EH (cell line): ENCODE results near the gene BFSP2.

Experiments used
- DNase-seq: peaks from one replicate; pipeline ENCODE4 v3.0.0-alpha.2; 2015; ENCODE audit warnings: low read depth

The BFSP2 gene

DNA sequence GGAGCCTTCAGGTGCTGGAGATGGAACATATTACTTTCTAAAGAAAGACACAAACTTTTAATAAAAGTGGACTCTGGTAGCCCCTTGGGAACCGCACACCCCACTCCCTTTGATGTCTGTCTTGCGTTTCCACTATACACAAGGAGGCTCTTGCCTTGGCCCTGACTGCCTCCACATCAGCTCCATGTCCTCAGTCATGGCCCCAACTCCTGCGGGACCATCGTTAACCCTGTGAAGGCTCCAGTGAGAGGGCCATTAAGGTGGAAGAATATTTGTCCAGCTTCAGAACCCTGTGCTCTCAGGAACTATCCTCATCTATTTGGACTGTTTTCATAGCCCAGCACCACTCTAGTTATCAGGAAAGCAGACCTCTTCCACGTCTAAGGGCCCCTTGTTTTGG, 16.1 kb upstream of the BFSP2 start:
- DNase-seq = no peak

DNA sequence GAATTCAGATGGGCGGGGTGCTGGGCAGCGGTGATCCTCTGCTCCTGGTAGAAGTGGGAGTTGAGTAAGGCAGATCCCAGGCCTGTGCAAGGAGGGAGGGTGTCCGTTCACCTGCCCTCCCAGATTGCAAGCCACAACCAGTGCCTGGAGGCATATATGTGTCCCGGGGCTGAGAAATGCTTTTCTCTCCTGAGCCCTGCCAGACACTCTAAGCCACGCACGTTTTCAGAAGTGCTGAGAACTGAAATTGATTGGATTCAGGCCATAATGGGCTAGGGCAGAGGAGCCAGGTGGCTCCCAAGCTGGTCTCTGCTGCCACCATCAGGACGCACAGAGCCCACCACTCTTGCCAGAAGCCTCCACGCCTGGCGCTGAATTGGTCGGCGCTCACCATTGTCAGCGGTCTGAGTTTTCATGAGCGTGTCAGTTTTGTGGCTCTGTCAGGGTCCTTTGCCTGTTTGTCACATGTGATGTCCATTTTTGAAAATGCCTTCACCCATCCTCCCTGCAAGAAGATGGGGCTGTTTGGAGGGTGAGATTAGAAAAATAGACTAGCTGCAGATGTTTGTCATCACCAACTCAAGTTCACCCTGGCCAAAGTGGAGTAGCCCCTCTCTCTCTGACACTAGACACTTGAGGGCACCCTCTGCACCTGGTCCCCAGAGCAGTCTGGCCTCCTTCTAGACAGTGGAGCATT, 15.4 kb upstream of the BFSP2 start:
- DNase-seq = peak; percentile 56

DNA sequence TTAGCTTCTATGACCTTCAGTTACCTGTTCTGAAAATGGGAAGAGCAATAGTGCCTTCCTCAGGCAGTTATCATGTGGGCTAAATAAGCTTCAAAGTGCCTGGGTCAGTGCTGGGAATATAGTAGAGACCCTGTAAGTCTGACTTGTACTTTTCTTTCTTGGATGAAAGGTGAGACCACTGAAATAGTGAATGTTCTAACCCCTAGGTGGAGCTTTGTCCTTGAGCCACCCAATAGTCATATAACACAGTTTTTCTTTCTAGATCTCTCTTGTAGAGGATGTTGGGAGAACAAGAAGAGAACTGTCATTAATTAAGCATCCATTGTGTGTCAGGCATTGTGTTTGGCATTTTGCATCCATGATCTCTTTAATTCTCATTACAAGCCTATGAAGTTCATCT, 13.0 kb upstream of the BFSP2 start:
- DNase-seq = peak; percentile 8

DNA sequence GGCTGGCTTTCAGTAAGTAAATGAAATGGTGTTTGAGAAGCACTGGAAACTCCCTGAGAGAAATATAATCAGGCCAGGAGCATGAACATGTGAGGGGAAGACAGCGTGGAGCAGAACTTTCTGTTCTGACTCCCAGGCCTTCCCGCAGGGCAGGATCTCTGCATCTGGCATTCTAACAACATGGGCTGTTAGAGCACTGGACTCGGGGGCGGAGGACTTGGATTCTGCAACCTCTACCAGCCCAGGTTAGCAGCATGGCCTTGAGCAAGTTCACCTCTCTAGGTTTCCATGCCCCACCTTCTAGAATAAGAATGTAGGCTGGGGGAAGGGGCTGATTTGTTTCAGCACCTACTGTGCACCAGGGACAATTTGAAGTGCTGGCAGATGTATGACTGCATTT, 12.5 kb upstream of the BFSP2 start:
- DNase-seq = no peak

DNA sequence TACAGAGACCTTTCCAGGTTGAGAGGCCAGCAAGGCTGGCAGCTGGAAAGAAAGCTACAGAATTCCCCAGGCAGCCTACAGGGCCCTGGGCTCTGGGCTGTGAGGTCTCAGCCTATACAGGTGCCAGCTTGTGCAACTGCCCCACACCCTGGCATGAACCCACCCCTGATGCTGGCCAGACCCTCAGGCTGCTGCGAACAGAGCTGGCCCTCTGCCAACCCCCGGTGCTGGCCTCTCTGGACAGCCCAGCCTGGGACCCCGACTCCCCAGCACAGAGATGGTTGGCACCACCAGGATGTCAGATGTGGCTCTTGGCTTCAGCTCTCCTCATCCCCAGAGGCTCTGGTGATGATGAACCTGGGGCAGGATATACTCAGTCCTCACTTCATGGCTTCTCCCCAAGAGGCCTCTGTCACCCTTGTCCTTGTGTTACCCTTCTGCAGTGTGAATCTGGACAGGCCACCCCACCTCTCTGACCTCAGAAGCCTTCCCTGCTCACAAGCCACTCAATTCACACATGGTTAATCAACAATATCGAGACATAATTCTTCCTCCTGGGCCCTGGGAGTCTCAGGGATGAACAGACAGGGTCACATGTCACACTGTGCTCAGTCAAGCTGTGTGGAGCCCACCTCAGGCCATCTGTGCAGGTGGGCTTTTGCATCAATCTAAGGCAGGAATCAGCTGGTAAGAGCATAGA, 11.0 kb upstream of the BFSP2 start:
- DNase-seq = no peak

DNA sequence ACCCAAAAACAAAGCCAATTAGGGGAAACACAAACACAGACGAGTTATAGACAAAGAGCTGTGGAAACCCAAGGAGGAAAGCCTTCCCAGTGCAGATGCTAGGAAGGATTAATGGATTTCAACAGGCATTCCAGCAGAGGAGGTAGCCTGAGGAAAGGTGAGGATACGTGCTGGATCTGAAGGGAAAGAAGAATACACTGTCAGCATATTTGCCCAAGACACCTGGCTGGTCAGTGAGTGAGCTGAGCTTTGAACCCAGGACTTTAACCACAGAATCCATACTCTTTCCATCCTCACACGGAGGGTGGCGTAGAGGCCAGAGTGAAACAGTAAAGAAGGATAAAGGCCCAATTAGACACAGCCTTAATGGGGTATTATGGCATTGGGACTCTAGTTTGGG, 9.1 kb upstream of the BFSP2 start:
- no peak for DNase-seq

DNA sequence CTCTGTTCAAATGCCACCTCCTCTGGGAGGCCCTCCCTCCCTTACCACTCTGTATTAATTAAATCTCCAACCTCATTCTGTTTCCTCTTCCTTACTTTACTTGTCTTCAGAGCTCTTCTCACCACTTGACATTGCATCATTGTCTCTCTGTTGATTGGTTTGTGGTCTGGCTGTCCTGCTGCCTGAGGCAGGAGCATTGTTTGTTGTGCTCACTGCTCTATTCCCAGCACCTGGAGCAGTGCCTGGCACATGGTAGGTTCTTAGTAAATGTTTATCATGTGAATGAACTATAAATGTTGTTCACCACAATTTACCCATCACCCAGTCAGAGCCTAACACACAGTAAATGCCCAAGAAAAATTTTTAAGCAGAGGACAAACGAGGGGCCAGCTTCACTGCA, 6.7 kb upstream of the BFSP2 start:
- no peak for DNase-seq

DNA sequence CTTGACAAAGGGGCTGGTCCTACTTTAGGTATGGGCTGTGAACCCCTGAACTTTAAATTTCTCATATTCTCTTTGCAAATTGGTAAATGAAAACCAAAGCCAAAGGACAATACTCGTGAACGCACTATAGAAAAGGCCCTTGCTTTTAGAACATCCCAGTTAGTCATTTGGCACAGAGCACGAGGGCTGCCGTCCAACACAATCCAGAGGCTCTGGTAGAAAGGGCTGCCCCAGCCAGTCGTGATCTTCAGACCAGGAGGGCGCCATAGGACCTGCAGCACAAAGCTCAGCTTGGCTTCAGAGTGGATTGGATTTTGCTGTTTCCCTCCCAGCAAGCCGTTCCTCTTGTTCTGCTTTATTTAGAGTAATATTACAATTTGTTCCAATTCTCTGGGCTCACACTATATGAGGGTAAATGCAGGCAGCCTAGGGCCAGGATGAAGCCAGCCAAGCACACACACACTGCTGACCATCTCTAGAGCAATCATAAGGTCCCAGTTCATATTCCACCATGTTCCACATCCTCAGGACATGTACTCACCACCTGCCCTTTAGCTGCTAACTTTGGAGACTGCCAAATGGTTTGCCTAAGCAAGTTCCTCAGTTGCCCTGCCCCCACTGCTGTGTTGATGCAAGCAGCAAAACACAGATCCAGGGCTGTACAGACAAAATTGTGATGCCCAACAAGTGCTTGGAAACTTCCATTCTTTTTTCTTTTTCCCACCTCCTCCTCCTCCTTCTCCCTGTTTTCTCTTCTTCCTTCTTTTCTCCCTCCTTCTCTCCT, 6.0 kb upstream of the BFSP2 start:
- no peak for DNase-seq

DNA sequence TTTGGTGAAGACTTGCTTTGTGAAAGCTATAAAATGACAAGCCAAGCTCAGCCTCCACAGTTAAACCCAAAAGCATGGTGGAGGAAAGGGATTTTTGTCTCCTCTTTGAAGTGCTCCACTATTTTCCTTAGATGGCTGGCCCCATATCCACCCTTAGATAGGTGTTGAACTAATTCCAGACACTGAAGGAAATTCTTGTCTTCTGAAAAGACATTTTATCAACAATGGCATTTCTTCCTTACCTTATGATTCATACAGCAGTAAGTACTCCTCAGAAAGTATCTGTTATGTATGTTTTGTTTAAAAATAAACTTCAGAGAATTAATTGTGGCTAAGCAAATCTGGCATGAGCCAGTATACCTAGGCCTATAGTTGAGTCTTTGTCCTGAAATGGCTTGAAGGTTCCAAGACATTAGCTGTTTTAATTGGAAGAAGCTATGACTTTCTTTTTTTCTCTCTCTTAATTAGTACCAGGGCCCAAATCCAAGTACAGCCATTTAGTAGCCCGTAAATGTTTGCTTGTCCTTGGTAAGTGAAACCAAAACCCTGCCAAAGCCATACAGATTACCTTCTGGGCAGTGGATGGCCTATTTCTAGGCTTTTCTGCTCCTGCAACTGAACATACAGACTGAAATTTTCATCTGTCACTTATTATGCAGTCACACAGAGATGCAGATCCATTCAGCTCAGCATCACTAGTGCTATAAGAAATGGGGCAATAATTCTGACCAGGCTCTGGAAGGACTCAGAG, 5.1 kb upstream of the BFSP2 start:
- DNase-seq = peak; percentile 22

DNA sequence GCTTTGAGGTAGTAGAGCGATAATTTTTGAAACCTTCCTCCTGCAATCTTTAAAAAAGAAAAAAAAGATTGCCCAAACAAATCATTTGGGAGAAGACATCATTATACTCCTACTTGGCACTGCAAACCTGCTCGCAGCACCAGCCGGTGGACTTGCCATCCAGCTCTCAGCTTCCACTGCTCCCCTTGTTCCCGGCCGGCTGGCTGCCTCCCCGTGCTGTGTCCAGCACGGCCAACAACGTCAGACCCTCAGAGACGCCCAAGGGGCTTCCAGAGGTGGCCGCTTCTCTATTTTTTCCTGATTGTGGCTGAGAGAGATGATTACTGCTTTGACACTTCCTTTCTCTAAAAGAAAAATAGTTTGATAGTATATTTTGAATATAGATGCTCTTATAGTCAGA, 3.0 kb upstream of the BFSP2 start:
- no peak for DNase-seq

DNA sequence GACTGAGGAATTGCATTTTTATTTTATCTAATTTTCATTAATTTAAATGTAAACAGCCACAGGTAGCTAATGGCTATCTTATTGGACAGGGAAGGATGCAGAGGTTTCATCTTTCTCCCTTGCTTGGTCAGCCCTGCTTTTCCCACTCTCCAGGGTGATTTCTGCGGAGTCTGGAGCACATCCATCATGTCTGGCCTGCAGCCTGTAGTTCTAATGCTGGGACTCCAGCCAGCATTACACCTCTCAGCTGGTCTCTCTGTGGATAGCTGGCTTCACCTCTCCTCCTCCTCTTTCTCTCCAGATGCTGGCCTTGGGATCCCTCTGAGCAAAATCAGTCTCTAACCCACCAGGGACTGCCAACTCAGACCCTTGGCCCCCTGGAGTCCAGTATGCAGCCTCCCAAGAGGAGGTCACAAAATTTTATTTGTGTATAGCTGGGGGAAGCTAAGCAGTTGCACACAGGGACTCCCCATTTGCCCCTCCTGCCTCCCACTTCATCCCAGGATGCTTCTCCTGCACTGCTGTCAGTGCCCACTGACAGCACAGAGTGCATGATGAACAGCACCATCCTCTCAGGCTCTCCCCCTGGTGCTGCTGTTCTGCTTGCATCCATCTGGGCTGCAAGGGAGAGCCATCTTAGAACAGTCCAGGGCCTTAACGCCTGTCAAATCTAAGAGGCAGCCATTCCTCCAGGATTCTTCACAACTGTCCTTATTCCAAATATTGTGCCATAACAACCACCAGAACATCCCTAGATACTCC, 1.7 kb downstream of the BFSP2 start:
- peak; percentile 15 for DNase-seq

DNA sequence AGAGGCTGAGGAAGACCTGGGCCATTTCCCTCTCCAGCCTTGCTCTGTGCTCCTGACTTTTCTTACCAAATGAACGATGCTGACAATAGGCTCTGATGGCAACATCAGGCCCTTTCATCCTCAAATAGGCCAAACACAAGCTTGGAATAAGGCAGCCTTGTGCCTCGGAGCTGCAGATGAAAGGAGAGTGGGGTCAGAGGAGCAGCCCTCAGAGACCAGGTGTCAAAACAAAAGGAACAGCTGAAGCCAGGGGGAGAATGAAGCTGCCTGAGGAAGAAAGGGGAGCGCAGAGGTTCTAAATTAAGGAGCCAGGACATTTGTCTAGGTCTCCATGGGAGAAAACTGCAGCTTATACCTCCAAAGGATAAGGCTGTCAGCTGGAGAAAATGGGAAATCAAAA, 5.1 kb downstream of the BFSP2 start:
- no peak for DNase-seq

DNA sequence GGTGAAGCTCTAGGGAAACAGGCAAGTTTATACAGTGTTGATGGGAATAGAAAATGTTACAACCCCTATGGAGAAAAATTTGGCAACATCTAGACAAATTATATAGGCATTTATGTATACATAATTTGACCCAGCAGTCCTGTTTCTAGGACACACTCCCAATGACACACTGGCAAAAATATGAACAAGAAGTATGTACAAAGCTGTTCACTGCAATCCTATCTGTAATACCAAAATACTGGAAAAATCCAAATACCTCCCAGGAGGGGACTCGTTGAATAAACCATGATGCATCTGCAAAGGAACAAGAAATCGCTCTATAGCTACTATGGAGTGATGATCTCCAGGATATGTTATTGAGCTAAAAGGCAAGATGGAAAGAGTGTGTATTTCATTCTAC, 8.5 kb downstream of the BFSP2 start:
- peak; percentile 49 for DNase-seq

DNA sequence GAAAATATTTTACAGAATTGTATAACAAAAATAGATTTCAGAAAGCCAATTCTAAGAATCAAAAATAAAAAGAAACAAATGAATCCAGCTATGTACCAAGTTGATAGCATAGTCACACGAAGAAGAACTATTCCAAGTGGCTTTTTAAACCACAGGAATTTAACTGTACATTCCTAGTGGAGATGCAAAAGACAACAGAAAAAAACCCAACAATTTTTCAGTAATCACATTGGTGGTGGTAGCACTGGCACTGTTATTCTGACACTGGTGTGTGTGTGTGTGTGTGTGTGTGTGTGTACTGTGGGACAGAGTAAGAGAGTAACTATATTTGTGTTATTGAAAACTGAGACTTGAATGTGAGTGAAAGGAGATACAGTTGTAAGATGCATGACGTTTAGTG, 9.1 kb downstream of the BFSP2 start:
- peak; percentile 82 for DNase-seq

DNA sequence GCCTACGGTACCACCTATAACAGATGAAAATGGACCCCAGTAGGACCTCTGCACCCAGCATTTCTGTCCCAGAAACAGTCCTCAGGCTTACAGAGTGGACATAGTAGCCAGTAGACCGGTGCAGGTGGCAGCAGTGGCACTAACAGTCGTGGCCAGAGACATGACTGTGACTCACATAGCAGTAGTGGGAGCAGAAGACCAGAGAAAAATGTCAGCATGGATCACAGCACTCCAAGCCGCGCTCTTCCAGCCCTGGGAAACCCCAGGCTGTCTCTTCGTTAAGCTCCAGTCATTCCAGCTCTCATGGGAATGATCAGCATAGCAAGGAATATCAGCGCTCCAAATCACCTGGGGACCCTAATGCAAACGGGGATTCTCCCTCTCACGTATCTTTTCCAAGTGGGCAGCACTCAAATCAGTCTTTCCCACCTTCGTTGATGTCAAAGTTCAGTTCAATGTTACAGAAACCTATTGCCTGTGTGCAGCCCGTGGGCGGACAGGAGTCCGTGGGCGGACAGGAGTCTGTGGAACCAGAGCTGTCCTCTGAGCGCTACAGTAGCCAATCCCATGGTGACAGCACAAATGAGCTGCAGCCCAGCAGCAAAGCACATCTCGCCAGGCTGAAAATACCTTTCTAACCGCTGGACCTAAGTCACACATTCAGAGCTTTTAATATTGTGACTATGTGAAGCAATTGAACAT, 10.5 kb downstream of the BFSP2 start:
- DNase-seq = no peak

DNA sequence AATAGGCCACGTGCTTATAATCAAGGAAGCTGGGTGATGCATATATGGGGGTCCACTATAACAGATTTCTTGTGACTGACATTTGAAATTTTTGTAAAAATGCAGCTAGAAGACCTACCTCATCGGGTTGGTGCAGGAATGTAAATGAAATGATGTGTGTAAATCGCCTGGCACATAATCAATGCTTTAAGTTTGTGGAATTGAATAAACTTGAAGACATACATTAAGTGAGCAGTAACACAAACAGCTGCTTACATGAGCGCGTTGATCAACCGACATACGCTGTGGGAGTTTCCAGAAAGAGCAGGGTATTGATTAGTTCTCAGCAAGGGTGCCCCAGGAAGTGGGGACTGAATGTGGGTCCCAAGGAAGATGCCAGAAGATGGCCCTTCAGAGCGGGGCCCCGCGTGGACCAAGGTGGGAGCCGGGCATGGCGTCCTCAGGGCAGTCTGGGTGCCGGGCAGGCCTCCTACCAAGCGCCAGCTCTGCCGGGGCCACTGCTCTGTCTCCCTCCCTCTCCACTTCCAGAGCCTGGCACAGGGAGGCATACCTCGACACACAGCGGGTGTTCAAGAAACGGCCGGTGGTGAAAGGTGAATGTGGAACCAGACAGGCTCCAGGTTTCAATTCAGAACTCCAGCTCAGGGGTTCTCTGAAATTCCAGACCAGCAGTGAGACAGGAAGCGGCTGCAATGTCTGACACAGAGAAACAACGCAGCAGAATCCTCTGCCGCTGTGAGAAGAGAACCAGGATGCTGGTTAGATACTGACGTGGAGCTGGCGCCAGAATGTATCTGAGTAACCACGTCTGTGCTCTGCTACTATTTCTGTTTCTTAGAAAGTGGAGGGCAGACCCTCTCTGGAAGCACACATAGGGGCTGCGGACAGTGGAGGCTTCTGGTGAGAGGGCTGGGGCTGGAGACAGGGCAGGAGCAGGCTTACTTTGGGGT, 12.6 kb downstream of the BFSP2 start:
- DNase-seq = peak; percentile 61

DNA sequence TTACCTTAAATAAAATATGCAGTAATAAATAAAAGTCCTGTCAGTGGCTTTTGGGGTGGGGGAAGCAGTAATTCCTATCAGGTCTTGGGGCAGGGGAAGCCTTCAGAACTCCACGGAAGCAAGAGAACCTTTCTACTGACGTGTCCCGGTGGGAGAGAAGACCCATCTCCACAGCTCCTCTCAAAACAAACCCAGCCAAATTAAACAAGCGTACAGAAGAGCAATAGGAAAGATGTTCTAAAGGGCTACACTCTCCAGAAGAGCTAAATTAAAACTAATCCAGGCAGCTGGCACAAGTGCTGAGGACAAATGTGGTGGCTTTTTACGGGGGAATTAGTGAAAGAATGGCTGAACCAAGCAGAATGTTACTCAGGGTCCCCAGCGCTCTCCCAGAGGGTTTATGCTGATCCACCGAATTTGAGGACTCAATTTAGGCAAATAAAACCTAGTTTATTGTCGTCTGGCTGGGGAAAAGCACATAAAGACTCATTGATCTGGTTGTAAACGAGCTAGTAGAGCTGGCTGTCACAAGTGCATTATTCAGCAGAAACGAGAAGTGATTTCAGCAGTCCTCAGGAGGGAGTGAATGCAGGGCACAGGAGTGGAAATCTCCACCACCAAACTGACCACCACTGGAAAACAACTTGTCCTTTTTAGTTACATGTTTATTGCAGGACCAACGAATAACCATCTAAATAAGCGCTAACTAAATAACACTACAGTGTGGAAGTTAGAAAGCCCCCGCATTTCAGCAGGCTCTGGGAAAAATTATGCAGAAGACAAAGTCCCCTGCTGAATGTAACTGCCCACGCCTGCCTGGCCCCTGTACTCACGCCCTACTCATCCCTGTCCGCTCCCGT, 13.5 kb downstream of the BFSP2 start:
- peak; percentile 39 for DNase-seq

DNA sequence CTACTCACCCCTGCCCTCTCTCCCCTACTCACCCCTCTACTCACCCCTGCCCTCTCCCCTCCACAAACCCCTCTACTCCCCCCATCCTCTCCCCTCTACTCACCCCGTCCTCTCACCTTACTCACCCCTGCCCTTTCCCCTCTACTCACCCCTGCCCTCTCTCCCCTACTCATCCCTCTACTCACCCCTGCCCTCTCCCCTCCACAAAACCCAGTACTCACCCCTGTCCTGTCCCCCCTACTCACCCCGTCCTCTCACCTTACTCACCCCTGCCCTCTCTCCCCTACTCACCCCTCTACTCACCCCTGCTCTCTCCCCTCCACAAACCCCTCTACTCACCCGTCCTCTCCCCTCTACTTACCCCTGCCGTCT, 14.2 kb downstream of the BFSP2 start:
- no peak for DNase-seq

DNA sequence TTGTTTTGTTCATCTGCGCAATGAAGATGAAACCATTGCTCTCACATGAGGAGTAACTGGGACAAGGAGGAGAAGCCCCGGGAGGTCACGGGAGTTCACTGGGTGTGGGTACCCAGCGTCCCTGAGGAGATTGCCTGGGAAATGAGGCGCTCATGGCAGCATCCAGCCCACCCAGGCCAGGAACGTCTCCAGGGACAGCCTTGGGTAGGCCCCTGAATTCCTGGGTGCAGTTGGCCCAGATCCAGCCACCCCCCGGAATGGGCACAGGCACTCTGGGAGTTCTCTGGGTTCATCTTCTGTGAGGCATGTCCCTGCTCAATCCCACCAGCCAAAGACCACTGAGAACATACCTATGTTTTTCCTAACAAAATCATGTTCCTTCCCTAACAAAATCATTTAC, 18.5 kb downstream of the BFSP2 start:
- no peak for DNase-seq
